Stomach smooth muscle (tissue), 2 donors: ENCODE measurements around the gene TMEM42.

Experiments used
- H3K27ac ChIP-seq: one replicate; pipeline ENCODE4 v1.7.0; 2013; ENCODE audit warnings: mild to moderate bottlenecking, low read length, inconsistent platforms
- H3K27me3 ChIP-seq, 2 donors: one replicate each; pipeline ENCODE4 v1.7.0; 2013; ENCODE audit warnings: low read length in 2 of 2; ENCODE audit not compliant: insufficient read depth in 2 of 2, control insufficient read depth in 1 of 2
- H3K36me3 ChIP-seq, 2 donors: one replicate each; pipeline ENCODE4 v1.7.0; 2013; ENCODE audit warnings: low read length in 2 of 2; ENCODE audit not compliant: control insufficient read depth in 2 of 2, insufficient read depth in 2 of 2
- H3K4me1 ChIP-seq: one replicate; pipeline ENCODE4 v1.7.0; 2013; ENCODE audit warnings: low read length; ENCODE audit not compliant: control insufficient read depth, insufficient read depth
- H3K4me3 ChIP-seq, 2 donors: one replicate each; pipeline ENCODE4 v1.7.0; 2013; ENCODE audit warnings: low read length in 2 of 2
- H3K9ac ChIP-seq, 2 donors: one replicate each; pipeline ENCODE4 v1.7.0; 2013; ENCODE audit warnings: low read length in 2 of 2, mild to moderate bottlenecking in 1 of 2
- H3K9me3 ChIP-seq, 2 donors: one replicate each; pipeline ENCODE4 v1.7.0; 2013; ENCODE audit warnings: low read length in 2 of 2; ENCODE audit not compliant: control insufficient read depth in 2 of 2
- donor health status: healthy.
- donor health status: Pancreatic carcinoma.

TMEM42 gene

GRCh38 chr3:44893097-44893496 lies 31.4 kb downstream of the TMEM42 start:
- no peaks in the 10 kb centered on the region for H3K4me1 ChIP-seq
- H3K9me3 ChIP-seq = no peaks in the 10 kb centered on the region
- no peak overlapping the region for H3K27ac ChIP-seq
- H3K9ac ChIP-seq = no peak overlapping the region
- H3K4me3 ChIP-seq = no peak overlapping the region
- no peaks in the 10 kb centered on the region for H3K36me3 ChIP-seq
- H3K27me3 ChIP-seq = no peaks in the 10 kb centered on the region

- no peaks in the 10 kb centered on the region for H3K4me1 ChIP-seq
- H3K4me3 ChIP-seq = no peak overlapping the region
- no peaks in the 10 kb centered on the region for H3K36me3 ChIP-seq
- H3K9me3 ChIP-seq = no peaks in the 10 kb centered on the region
- H3K9ac ChIP-seq = no peak overlapping the region
- no peak overlapping the region for H3K27ac ChIP-seq
- peaks cover 0 to 4% of the 10 kb centered on the region in 2 donors for H3K27me3 ChIP-seq
Measured at GRCh38 chr3:44894485-44894884, 32.8 kb downstream of the TMEM42 start.

- no peaks in the 10 kb centered on the region for H3K36me3 ChIP-seq
- no peaks in the 10 kb centered on the region for H3K4me1 ChIP-seq
- H3K9ac ChIP-seq = no peak overlapping the region
- H3K9me3 ChIP-seq = no peaks in the 10 kb centered on the region
- no peak overlapping the region for H3K27ac ChIP-seq
- H3K27me3 ChIP-seq = peaks cover 0 to 9% of the 10 kb centered on the region in 2 donors
- no peak overlapping the region for H3K4me3 ChIP-seq
Measured at GRCh38 chr3:44896440-44896839, 34.7 kb downstream of the TMEM42 start.

- no peaks in the 10 kb centered on the region for H3K9me3 ChIP-seq
Measured at GRCh38 chr3:44899683-44900367, 38.1 kb downstream of the TMEM42 start.

GRCh38 chr3:44902628-44903027 lies 40.9 kb downstream of the TMEM42 start:
- Histone ChIP-seq H3K9ac (no peak overlapping the region), H3K9me3 (no peaks in the 10 kb centered on the region), H3K36me3 (no peaks in the 10 kb centered on the region), H3K27ac (no peak overlapping the region), H3K4me1 (no peaks in the 10 kb centered on the region), H3K4me3 (no peak overlapping the region), H3K27me3 (peaks cover 0 to 10% of the 10 kb centered on the region in 2 donors)

More at GRCh38 chr3:44899683-44900367, 38.1 kb downstream of the TMEM42 start:
- Histone ChIP-seq H3K27me3 (peaks cover 0 to 9% of the 10 kb centered on the region in 2 donors), H3K4me1 (no peaks in the 10 kb centered on the region), H3K36me3 (no peaks in the 10 kb centered on the region), H3K4me3 (no peak overlapping the region), H3K9ac (no peak overlapping the region), H3K27ac (no peak overlapping the region)

GRCh38 chr3:44903314-44903713 lies 41.6 kb downstream of the TMEM42 start:
- Histone ChIP-seq H3K27me3 (peaks cover 2 to 13% of the 10 kb centered on the region in 2 donors), H3K9me3 (no peaks in the 10 kb centered on the region), H3K27ac (no peak overlapping the region), H3K9ac (no peak overlapping the region), H3K4me1 (no peaks in the 10 kb centered on the region), H3K36me3 (no peaks in the 10 kb centered on the region), H3K4me3 (no peak overlapping the region)

- no peak overlapping the region for H3K4me3 ChIP-seq
- no peaks in the 10 kb centered on the region for H3K4me1 ChIP-seq
- H3K27me3 ChIP-seq = peaks cover 2 to 11% of the 10 kb centered on the region in 2 donors
- no peaks in the 10 kb centered on the region for H3K36me3 ChIP-seq
- H3K27ac ChIP-seq = no peak overlapping the region
- no peak overlapping the region for H3K9ac ChIP-seq
- H3K9me3 ChIP-seq = no peaks in the 10 kb centered on the region
Measured at GRCh38 chr3:44903751-44904150, 42.0 kb downstream of the TMEM42 start.

- Histone ChIP-seq H3K4me1 (no peaks in the 10 kb centered on the region), H3K9me3 (no peaks in the 10 kb centered on the region), H3K9ac (no peak overlapping the region), H3K4me3 (no peak overlapping the region), H3K27ac (no peak overlapping the region), H3K36me3 (no peaks in the 10 kb centered on the region), H3K27me3 (peaks cover 4 to 5% of the 10 kb centered on the region in 2 donors)
Measured at GRCh38 chr3:44905446-44906157, 43.9 kb downstream of the TMEM42 start.

GRCh38 chr3:44906997-44907396 lies 45.3 kb downstream of the TMEM42 start:
- no peaks in the 10 kb centered on the region for H3K9me3 ChIP-seq
- no peak overlapping the region for H3K27ac ChIP-seq
- H3K36me3 ChIP-seq = no peaks in the 10 kb centered on the region
- no peaks in the 10 kb centered on the region for H3K4me1 ChIP-seq
- H3K4me3 ChIP-seq = no peak overlapping the region
- peaks cover 4 to 5% of the 10 kb centered on the region in 2 donors for H3K27me3 ChIP-seq
- no peak overlapping the region for H3K9ac ChIP-seq

GRCh38 chr3:44907612-44908011 lies 45.9 kb downstream of the TMEM42 start:
- Histone ChIP-seq H3K4me1 (no peaks in the 10 kb centered on the region), H3K27ac (no peak overlapping the region), H3K4me3 (no peak overlapping the region), H3K9me3 (no peaks in the 10 kb centered on the region), H3K36me3 (no peaks in the 10 kb centered on the region), H3K27me3 (peaks cover 4 to 5% of the 10 kb centered on the region in 2 donors), H3K9ac (no peak overlapping the region)

- H3K9me3 ChIP-seq = no peaks in the 10 kb centered on the region
- no peak overlapping the region for H3K4me3 ChIP-seq
- no peaks in the 10 kb centered on the region for H3K36me3 ChIP-seq
- no peak overlapping the region for H3K9ac ChIP-seq
- no peak overlapping the region for H3K27ac ChIP-seq
- H3K4me1 ChIP-seq = peaks cover 3% of the 10 kb centered on the region
- H3K27me3 ChIP-seq = peaks cover 4 to 5% of the 10 kb centered on the region in 2 donors
Measured at GRCh38 chr3:44909063-44909462, 47.4 kb downstream of the TMEM42 start.
